HG03354 (cell line): ENCODE results near the gene ADSS2.
"Not testable (repeated sequence)": the region's sequence is repeated elsewhere in the genome, so short reads cannot be mapped to it uniquely, and the experiment has no call there.

Source experiments
- ATAC-seq: cut with Tn5 transposase; IDR thresholded peaks from one replicate; pipeline ENCODE4 v1.9.1; 2021; ENCODE audit warnings: mild to moderate bottlenecking; ENCODE audit not compliant: unreplicated experiment, poor library complexity, severe bottlenecking

The ADSS2 gene

DNA sequence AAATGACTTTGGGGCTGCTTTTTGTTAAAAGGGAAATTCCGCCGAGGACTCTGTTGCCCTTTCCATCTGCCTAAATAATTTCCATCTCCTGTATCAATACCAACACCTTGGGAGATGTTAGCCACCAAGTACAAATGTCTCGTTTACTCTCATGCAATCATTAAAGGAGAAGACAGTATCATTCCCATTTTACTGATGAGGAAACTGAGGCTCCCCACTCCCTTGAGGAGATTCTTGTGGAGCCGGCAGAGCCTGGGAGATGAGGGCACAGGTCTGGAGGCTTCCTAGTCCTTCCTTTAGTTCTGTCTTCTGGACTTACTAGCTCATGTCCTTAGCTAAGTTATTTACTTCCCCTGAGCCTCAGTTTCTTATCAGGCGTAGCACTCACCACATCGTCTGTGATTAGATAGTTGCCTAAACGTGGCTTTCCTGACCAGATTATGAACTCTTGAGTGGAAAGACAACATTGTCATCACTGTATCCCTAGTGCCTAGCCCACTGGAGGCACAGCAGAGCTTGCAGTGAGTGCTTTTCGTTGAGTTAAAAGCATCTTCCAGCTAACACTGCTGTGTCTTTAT lies 81.6 kb downstream of the ADSS2 start:
- ATAC-seq, result no peak

DNA sequence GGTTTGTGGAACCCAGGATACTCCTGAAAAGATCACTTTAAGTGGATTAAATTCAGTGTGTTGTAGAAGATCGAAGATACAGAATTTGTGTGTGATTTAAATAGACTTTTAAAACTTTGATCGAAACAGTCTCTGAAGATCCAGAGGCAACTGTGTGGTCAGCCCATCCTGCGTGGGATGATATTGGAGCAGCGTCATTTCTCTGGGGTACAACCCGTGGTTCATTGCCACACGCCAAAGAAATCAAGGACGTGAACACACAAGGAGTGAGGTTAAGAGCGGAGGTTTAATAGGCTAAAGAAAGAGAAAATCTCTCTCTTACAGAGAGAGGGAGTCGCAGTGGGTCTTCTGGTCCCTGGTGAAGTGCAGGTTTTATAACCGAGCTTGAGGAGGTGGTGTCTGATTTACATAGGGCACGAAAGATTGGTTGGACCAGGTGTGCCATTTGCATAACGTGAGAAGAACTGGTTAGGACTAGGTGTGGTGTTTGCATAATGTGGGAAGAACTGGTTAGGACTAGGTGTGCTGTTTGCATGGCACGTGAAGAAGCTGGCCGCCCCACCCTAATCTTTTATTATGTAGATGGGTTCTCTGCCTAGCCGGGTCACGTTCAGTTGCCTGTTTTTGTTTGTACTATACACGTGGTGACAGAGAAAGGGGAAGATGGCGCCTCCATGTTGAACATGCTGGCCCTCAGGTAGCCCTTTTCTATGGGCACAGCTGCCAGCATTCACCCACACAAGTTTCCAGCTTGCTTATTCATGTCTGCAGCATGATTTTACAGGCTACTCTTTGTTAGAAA lies 82.3 kb downstream of the ADSS2 start:
- ATAC-seq, result no peak

DNA sequence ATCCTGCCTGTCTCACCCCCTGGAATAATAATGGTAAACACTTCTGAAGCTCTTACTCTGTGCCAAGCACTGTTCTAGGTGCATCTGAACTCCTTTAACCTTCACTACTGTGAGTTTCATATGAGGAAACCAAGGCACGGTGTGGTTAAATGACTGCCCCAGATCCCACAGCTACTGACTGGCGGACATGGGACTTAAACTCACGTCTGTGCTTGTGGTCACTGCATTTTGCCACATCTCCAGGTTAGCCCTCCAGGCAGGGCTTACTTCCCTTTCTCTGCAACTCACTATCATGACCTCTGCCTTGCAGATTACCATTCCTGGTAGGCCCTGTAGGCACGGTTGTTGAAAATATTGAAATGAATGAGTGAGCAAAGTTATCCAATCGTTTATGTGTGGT lies 83.4 kb downstream of the ADSS2 start:
- no peak for ATAC-seq

DNA sequence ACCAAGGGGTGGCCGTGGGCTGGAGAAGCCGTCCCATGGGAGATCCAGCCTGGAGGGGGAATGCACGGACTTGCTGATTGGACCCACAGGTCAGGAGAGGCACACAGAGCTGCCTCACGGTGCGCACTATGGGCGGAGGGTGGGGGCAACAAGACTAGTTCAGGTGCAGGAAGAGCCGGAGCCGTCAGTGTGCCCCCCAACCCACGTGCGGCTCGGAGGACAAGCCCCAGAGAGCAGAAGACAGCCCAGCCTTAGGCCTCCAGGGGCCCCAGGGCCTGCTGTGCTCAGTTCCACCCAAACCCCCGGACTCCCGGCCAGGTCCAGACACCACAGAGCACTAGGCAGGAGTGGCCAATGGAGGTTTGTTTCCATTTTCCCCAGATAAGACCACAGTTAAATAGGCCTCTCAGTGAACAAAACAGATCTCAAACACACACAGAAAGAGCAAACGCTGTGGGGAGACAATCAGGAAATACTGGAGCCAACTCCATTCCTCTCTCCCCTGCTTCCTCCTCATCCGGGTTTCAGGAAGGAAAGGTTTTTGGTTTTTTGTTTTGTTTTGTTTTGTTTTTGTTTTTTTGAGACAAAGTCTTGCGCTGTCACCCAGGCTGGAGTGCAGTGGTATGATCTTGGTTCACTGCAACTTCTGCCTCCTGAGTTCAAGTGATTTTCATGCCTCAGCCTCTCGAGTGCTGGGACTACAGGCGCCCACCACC lies 84.2 kb downstream of the ADSS2 start:
- ATAC-seq, result no peak

GRCh38 chr1:244365809-244366208 lies 85.9 kb downstream of the ADSS2 start:
- no peak for ATAC-seq

DNA sequence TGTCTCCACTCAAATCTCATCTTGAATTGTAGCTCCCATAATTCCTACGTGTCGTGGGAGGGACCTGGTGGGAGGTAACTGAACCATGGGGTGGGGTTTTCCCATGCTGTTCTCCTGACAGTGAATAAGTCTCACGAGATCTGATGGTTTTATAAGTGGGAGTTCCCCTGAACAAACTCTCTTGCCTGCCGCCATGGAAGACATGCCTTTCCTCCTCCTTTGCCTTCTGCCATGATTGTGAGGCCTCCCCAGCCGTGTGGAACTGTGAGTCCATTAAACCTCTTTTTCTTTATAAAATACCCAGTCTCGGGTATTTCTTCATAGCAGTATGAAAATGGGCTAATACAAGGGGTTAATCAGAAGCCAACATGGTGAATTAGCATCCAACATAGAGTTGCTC lies 86.4 kb downstream of the ADSS2 start:
- not testable (repeated sequence) for ATAC-seq

DNA sequence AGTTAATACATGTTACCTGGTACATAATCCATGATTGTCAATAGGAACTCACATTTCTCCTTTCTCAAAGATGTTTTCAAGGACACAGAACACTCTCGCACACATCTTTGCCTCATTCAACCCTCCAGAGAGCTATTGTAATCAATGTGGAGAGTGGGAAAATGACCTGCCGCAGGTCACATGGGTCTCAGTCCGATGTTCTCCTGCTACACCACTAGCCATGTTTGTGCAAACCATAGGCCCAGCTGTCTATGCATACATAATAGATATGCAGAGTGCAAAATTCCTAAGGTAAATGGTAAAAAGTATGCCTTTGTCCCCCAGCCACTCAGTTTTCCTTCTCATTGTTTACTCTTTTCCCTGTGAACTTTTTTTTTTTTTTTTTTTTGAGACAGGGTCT lies 89.2 kb downstream of the ADSS2 start:
- no peak for ATAC-seq

DNA sequence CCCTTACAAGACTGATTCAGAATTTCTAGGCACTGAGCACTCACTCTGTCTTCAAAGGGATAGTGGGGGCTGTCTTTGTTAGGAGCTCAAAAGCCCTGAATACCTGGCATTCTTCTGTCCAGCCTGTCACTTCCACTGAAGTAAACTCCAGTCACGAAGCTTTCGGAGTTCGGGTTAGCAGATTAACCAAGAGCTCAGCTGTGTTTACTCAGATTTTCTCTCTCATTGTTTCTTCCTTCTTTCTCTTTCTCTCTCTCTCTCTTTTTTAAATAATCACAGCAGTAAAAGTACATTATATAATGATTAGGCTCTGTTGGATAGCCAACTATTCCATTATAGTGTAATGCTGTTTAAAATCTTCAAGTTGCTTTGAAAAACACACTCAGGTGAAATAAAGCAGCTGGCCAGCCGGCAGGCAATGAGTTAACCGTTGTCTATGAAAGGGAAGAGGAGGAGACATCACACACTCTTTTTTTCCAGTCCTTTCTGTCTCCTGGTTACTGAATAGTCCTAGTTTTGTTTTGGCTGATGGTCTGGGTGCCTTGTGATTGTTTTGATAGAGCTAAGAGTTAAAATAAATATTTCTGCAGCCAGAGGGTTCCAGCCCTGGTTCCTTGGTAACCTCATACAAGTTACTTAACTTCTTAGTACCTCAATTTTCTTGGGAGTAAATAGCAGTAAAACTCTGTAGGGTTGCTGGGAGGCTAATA lies 89.8 kb downstream of the ADSS2 start:
- ATAC-seq, result no peak
